ENCODE results near the gene CX3CL1. TPM values are rescaled to one million over a fixed set of nuclear protein-coding genes. Genes with fewer than 3 reads are reported as not detected.
A peak's percentile ranks its signal among the peaks of the same experiment; 100 is the strongest.

CX3CL1 gene
- total and polyA plus RNA-seq, 2 of the 13 experiments (the other 11 are each of a cell fraction or from before 2014, with no cell fraction given), result 57.3 to 60.8 TPM

DNA sequence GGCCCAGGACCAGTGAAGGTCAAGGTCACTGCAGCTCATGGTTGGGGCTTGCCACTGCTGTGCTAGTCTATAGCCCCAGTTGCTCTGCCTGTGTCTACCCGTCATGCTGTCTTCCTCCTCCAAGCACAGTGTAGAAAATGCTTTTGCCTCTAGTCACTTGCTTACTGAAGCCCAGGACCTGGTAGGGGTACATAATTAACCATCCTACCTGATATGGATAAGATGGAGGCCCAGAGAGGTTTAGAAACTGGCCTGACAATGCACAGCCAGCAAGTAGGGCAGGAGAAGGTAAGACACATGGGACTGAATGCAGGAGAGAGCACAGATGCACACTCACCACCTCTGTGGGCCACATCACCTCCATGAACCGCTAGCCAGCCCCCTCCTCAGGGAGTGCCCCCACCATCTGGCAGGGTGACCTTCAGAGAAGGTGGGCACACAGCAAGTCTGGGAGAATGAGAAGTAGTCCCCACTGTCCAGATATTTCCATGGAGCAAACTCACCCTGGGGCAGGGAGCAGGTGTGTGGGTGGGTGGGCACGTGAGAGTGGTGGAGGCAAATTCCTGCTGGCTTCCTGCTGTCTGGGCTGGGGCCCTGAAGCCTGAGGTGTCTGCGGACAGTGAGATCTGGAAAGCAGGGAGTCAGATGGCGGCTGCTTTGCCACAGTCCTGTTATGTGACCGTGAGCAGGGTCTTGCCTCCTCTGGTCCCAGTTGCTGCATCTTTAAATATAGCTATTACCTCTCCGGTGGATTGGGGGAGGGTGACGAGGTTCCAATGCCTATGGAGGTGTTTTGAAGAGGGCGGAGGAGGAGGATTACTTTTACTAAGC lies 1.0 kb downstream of the CX3CL1 start (continued):
- TF ChIP-seq, protein P1, sequence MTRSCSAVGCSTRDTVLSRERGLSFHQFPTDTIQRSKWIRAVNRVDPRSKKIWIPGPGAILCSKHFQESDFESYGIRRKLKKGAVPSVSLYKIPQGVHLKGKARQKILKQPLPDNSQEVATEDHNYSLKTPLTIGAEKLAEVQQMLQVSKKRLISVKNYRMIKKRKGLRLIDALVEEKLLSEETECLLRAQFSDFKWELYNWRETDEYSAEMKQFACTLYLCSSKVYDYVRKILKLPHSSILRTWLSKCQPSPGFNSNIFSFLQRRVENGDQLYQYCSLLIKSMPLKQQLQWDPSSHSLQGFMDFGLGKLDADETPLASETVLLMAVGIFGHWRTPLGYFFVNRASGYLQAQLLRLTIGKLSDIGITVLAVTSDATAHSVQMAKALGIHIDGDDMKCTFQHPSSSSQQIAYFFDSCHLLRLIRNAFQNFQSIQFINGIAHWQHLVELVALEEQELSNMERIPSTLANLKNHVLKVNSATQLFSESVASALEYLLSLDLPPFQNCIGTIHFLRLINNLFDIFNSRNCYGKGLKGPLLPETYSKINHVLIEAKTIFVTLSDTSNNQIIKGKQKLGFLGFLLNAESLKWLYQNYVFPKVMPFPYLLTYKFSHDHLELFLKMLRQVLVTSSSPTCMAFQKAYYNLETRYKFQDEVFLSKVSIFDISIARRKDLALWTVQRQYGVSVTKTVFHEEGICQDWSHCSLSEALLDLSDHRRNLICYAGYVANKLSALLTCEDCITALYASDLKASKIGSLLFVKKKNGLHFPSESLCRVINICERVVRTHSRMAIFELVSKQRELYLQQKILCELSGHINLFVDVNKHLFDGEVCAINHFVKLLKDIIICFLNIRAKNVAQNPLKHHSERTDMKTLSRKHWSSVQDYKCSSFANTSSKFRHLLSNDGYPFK (CRISPR knock-in tag; IDR thresholded peaks at IDR 0.05; ENCODE audit: borderline replicate concordance), result no peak; the same call in 1 of the 2 replicates
- TF ChIP-seq ZNF205 (CRISPR knock-in tag; IDR thresholded peaks at IDR 0.05), result peak; percentile 92
- TF ChIP-seq MEIS2 (CRISPR knock-in tag; IDR thresholded peaks at IDR 0.05), result no peak; the same call in 1 of the 2 replicates
- TF ChIP-seq DNMT3B (CRISPR knock-in tag; conservative IDR thresholded peaks at IDR 0.05), result no peak
- peak; percentile 96 for TF ChIP-seq FOXK1 (CRISPR knock-in tag; IDR thresholded peaks at IDR 0.05; ENCODE audit: borderline replicate concordance, low read depth)
- TF ChIP-seq ZSCAN30 (CRISPR knock-in tag; IDR thresholded peaks at IDR 0.05), result no peak
- TF ChIP-seq, protein P2, sequence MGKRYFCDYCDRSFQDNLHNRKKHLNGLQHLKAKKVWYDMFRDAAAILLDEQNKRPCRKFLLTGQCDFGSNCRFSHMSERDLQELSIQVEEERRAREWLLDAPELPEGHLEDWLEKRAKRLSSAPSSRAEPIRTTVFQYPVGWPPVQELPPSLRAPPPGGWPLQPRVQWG (CRISPR knock-in tag; IDR thresholded peaks at IDR 0.05; ENCODE audit: borderline replicate concordance, low read depth), result no peak
- TF ChIP-seq, protein P3, sequence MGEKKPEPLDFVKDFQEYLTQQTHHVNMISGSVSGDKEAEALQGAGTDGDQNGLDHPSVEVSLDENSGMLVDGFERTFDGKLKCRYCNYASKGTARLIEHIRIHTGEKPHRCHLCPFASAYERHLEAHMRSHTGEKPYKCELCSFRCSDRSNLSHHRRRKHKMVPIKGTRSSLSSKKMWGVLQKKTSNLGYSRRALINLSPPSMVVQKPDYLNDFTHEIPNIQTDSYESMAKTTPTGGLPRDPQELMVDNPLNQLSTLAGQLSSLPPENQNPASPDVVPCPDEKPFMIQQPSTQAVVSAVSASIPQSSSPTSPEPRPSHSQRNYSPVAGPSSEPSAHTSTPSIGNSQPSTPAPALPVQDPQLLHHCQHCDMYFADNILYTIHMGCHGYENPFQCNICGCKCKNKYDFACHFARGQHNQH (CRISPR knock-in tag; IDR thresholded peaks at IDR 0.05), result peak; percentile 4; the same call in 1 of the 2 replicates
- TF ChIP-seq SNAPC2 (CRISPR knock-in tag; IDR thresholded peaks at IDR 0.05), result 0 out of 2 replicates have a peak, but pooled peaks have one; percentile 85
- TF ChIP-seq MIER3 (CRISPR knock-in tag; IDR thresholded peaks at IDR 0.05; ENCODE audit: borderline replicate concordance), result no peak; the same call in 1 of the 2 replicates
- TF ChIP-seq ATF7-NPFF (CRISPR knock-in tag; IDR thresholded peaks at IDR 0.05; ENCODE audit: low read depth), result peak; percentile 65
- TF ChIP-seq NFE2L2 (IDR thresholded peaks at IDR 0.05; ENCODE audit: low read length), result no peak
- TF ChIP-seq ZKSCAN8 (CRISPR knock-in tag; IDR thresholded peaks at IDR 0.05; ENCODE audit: borderline replicate concordance), result peak; percentile 1; the same call in 1 of the 2 replicates
- TF ChIP-seq HNRNPLL (IDR thresholded peaks at IDR 0.05; ENCODE audit: low read depth, low read length, poor library complexity, severe bottlenecking), result no peak
- no peak for TF ChIP-seq MED8 (CRISPR knock-in tag; IDR thresholded peaks at IDR 0.05; ENCODE audit: insufficient replicate concordance)
- TF ChIP-seq, protein P4, sequence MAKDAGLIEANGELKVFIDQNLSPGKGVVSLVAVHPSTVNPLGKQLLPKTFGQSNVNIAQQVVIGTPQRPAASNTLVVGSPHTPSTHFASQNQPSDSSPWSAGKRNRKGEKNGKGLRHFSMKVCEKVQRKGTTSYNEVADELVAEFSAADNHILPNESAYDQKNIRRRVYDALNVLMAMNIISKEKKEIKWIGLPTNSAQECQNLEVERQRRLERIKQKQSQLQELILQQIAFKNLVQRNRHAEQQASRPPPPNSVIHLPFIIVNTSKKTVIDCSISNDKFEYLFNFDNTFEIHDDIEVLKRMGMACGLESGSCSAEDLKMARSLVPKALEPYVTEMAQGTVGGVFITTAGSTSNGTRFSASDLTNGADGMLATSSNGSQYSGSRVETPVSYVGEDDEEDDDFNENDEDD (CRISPR knock-in tag; IDR thresholded peaks at IDR 0.05; ENCODE audit: borderline replicate concordance), result no peak; the same call in 1 of the 2 replicates
- peak; percentile 99; the same call in 1 of the 2 replicates for TF ChIP-seq NR2F6 (IDR thresholded peaks at IDR 0.05)
- TF ChIP-seq NR2F6 (CRISPR knock-in tag; IDR thresholded peaks at IDR 0.05), result peak; percentile 100; the same call in 1 of the 2 replicates
- TF ChIP-seq WIZ (CRISPR knock-in tag; IDR thresholded peaks at IDR 0.05), result no peak
- peak; percentile 98 for TF ChIP-seq TARDBP (CRISPR knock-in tag; IDR thresholded peaks at IDR 0.05)
- no peak; the same call in 1 of the 2 replicates for TF ChIP-seq ZSCAN12 (CRISPR knock-in tag; IDR thresholded peaks at IDR 0.05)
- no peak; the same call in 1 of the 2 replicates for TF ChIP-seq ZNF329 (CRISPR knock-in tag; IDR thresholded peaks at IDR 0.05; ENCODE audit: low read depth)
- TF ChIP-seq PHF5A (CRISPR knock-in tag; IDR thresholded peaks at IDR 0.05; ENCODE audit: low read depth, unreplicated experiment), result peak; percentile 99
- peak; percentile 82 for TF ChIP-seq RCOR2 (CRISPR knock-in tag; IDR thresholded peaks at IDR 0.05)
- TF ChIP-seq HOXA5 (CRISPR knock-in tag; IDR thresholded peaks at IDR 0.05), result peak; percentile 97; the same call in 1 of the 2 replicates
- TF ChIP-seq KAT7 (CRISPR knock-in tag; IDR thresholded peaks at IDR 0.05; ENCODE audit: borderline replicate concordance), result no peak

All from HepG2 (cell line).